ENCODE data around the gene MSI2. TPM values are rescaled to one million over a fixed set of nuclear protein-coding genes. Genes with fewer than 3 reads are reported as not detected.

Gene MSI2
- total and polyA plus RNA-seq, 2 experiments from 2014 or later, result 18.9 to 41.8 TPM

- no peak for TF ChIP-seq ZNF462 (CRISPR knock-in tag; IDR thresholded peaks at IDR 0.05)
- no peak for TF ChIP-seq ZNF331 (CRISPR knock-in tag; IDR thresholded peaks at IDR 0.05; ENCODE audit: low read depth)
- TF ChIP-seq CTCF (conservative IDR thresholded peaks at IDR 0.05; ENCODE audit: low read depth in 2 of 2), result no peak
- TF ChIP-seq EZH2phosphoT487 (IDR thresholded peaks at IDR 0.05; ENCODE audit: unreplicated experiment), result no peak
- TF ChIP-seq NANOG (IDR thresholded peaks at IDR 0.05; ENCODE audit: borderline replicate concordance), result no peak
Measured at GRCh38 chr17:57206928-57207327, 49.4 kb upstream of the MSI2 start (continued).

- no peak for DNase-seq (ENCODE audit: low spot score)
- H3K9me2 ChIP-seq (ENCODE audit: insufficient read depth), result peaks cover 9% of the 10 kb centered on the region; the same call in 1 of the 2 replicates
- no peak overlapping the region for H3K4me3 ChIP-seq
- Mint-ChIP-seq H3K9me3 (peaks cover 21% of the 10 kb centered on the region; the same call in 2 of the 3 replicates), H3K4me1 (peaks cover 3% of the 10 kb centered on the region; the same call in 1 of the 3 replicates), H3K27me3 (ENCODE audit: insufficient read depth, low read depth, poor library complexity) (no peaks in the 10 kb centered on the region), H3K27ac (no peak overlapping the region), H3K36me3 (ENCODE audit: low read depth) (no peaks in the 10 kb centered on the region), H3K4me3 (no peak overlapping the region)
- no peaks in the 10 kb centered on the region for H3K36me3 ChIP-seq (ENCODE audit: insufficient read depth)
- no peak for ATAC-seq
- no peak overlapping the region for H3K4me2 ChIP-seq
- H4K20me1 ChIP-seq (replicated peaks; ENCODE audit: insufficient read depth), result no peaks in the 10 kb centered on the region
- H3K27me3 ChIP-seq (ENCODE audit: insufficient read depth), result no peaks in the 10 kb centered on the region
- H3K27ac ChIP-seq (ENCODE audit: low read depth), result no peak overlapping the region
- H3K79me2 ChIP-seq (replicated peaks; ENCODE audit: insufficient read depth), result no peaks in the 10 kb centered on the region
- H3F3A ChIP-seq (replicated peaks; ENCODE audit: low read depth), result no peaks in the 10 kb centered on the region
- no peak overlapping the region for H2AFZ ChIP-seq
- no peaks in the 10 kb centered on the region for H3K4me1 ChIP-seq (ENCODE audit: insufficient read depth)
- TF ChIP-seq NANOG (IDR thresholded peaks at IDR 0.05; ENCODE audit: borderline replicate concordance), result no peak
- no peak for TF ChIP-seq REST (IDR thresholded peaks at IDR 0.05; ENCODE audit: unreplicated experiment)
- TF ChIP-seq CREB1 (CRISPR knock-in tag; IDR thresholded peaks at IDR 0.05; ENCODE audit: low read depth), result no peak
- TF ChIP-seq JUNB (IDR thresholded peaks at IDR 0.05; ENCODE audit: unreplicated experiment), result no peak
- TF ChIP-seq ETS1 (IDR thresholded peaks at IDR 0.05), result no peak
- no peak for TF ChIP-seq ZNF114 (CRISPR knock-in tag; IDR thresholded peaks at IDR 0.05)
Measured at GRCh38 chr17:57207396-57207795, 48.9 kb upstream of the MSI2 start.

All from GM23338 (cell line).